GM12874 (cell line): Measurements from ENCODE around the gene RBP5.

Experiments used
- TF ChIP-seq, protein P1 (sequence below): IDR thresholded peaks from 2 replicates; pipeline ENCODE4 v1.5.1; 2011; ENCODE audit warnings: low read depth, mild to moderate bottlenecking, control low read depth, low read length, moderate library complexity; ENCODE audit not compliant: insufficient read depth

Gene RBP5

DNA sequence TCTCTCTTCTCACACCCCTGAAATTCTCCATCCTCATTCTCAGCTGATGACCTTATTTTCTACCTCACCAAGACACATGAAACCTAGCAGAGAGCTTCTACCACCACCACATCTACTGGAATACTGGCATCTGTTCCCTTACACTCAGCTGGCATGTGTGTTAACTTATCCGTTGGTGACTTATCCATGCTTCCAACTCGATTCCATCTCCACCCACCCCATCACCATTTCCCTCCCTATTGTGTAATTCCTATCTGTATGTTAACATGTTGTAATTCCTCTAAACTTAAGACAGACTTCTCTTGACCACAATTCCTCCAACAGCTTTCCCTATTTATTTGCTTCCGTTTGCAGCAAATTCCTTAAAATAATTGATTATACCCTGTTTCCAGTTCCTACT lies 52.8 kb downstream of the RBP5 start:
- TF ChIP-seq, protein P1, sequence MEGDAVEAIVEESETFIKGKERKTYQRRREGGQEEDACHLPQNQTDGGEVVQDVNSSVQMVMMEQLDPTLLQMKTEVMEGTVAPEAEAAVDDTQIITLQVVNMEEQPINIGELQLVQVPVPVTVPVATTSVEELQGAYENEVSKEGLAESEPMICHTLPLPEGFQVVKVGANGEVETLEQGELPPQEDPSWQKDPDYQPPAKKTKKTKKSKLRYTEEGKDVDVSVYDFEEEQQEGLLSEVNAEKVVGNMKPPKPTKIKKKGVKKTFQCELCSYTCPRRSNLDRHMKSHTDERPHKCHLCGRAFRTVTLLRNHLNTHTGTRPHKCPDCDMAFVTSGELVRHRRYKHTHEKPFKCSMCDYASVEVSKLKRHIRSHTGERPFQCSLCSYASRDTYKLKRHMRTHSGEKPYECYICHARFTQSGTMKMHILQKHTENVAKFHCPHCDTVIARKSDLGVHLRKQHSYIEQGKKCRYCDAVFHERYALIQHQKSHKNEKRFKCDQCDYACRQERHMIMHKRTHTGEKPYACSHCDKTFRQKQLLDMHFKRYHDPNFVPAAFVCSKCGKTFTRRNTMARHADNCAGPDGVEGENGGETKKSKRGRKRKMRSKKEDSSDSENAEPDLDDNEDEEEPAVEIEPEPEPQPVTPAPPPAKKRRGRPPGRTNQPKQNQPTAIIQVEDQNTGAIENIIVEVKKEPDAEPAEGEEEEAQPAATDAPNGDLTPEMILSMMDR: no peak

DNA sequence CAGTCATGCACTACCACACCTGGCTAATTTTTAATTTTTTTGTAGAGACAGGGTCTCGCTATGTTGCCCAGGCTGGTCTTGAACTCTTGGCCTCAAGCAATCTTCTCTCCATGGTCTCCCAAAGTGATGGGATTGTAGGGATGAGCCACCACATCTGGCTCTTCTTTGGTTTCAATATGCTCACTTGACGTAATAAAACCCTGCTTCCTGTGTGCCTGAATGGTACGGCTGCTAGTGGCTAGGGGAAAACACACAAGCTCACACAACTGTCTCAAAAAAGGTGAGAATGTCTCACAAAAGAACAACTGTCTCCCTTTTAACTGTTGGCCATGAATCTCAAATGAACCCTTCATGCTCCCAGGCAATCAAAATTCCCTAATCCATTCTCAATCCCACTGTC lies 53.2 kb downstream of the RBP5 start:
- TF ChIP-seq, protein P1: no peak

DNA sequence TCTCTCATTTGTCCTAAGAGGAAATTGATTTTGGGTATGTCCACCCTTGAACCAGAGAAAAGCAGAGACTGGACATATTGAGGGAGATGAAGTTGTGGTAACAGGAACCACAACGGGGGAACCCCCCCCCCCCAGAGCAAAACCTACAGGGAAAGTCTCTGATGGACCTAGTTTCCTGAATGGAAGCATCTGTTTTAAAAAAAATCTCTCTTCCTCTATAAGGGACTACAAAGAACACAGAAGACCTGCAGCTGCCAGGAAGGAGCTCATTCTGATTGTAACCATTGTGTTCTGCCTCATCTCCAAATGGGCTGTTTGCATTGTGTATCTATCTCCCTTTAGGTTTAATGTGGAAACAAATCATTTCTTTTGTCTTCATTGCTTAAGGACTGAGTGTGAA lies 54.7 kb downstream of the RBP5 start:
- TF ChIP-seq, protein P1: no peak
